SIG-M5 treated with dmso at 0.1 percent for 504 hours (cell line): ENCODE measurements around the gene ATP6V1E1.
A peak's percentile ranks its signal among the peaks of the same experiment; 100 is the strongest.

Source experiments
- DNase-seq: peaks from one replicate; lab custom pipeline; 2025; ENCODE audit not compliant: unreplicated experiment; lab: John Stamatoyannopoulos, UW

The ATP6V1E1 gene

DNA sequence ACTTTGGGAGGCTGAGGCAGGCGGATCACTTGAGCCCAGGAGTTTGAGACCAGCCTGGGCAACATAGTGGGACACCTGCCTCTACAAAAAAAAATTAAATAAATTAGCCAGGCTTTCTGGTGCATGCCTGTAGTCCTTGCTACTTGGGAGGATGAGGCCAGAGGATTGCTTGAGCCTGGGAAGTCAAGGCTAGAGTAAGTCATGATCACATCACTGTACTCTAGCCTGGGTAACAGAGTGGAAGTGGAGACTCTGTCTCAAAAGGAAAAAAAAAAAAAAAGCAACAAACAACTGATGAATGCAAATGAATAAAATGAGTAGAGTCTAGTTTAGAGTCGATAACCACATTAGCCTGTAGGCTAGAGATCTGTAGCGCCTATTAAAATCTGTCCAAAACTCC is 6.1 kb upstream of the ATP6V1E1 start:
- no peak for DNase-seq

- no peak for DNase-seq
Measured at GRCh38 chr22:17633998-17634323, 5.4 kb upstream of the ATP6V1E1 start.

DNA sequence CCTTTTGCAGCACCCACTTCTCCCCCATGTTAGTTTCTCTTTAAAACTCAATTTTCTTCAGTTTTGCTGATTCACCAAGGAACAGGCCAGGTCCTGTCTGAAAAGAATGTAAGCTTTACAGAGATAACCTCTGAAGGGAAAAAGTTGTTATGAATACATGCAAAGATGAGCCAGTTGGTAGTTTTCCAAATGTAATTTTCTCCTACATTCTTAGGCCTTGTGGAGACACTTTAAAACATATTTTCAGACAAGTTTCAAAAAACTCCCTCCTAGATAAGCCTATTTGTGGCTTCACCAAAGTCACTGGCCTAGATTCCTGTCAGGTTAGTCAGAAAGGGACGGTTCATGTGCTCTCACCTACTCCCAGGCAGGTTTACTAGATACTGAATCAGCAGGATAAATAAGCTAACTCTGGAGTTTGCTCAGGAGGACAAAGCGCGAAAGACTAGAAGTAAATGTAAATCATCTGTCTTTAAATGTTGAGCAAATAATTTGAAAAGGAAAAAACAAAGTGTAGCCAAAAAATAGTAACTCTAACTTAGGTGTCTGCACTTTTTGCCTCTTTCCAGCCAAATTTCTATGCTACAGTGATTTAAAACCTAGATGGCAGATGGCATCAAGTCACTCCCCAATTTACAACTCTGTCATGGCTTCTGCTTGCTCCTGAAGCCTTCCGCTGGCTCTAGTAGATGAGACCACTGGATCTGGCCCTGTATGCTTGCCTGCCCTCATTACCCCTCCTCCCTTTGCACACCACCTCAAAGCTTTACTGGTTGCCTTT is 4.9 kb upstream of the ATP6V1E1 start:
- DNase-seq = peak; percentile 33

- DNase-seq = no peak
Measured at GRCh38 chr22:17631076-17631565, 2.6 kb upstream of the ATP6V1E1 start.

GRCh38 chr22:17629641-17630040 is 1.1 kb upstream of the ATP6V1E1 start:
- no peak for DNase-seq

DNA sequence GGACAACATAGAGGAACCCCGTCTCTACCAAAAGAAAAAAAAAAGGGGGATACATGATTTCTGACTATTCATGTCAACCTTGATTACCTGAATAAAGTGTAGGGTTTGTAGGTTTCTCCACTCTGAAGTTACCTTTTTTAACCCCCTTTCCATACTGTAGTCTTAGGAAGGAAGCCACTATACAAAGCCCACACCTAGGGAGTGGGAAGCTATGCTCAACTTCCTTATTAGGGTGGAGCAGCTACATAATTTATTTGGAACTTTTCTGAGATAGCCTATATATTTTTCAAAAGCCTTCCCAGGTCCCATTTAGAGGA is 582 bp upstream of the ATP6V1E1 start:
- no peak for DNase-seq

DNA sequence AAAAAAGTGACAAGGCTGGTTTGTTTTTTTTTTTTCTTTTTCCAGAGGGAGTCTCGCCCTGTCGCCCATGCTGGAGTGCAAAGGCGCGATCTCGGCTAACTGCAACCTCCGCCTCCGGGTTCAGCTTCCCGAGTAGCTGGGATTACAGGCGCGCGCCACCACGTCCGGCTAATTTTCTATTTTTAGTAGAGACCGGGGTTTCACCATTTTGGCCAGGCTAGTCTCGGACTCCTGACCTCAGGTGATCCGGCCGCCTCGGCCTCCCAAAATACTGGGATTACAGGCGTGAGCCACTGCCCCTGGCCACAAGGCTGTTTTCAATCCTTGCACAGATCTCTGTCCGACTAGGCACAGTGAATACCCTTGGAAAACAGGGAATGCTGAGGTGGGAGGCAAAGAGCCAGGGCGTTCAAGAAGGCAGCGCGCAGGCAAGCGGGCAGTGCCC is 566 bp downstream of the ATP6V1E1 start:
- no peak for DNase-seq

DNA sequence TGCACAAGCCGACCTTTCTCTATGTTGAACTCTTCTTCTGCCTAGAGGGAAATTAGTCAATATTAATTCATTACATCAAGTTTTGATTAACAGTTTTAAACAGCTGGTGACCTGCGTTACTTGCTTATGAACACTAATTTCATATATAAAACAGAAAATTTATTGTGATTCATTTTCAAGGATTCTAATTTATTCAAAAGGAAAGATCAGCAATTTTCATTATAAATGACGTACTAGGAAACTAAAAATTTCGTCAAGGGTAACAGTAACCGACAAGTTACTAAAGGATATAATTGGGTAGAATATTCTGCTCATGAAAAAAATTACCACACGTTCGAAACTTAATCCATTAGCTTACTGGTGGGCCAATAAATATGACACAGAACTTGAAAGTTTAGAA is 15.3 kb downstream of the ATP6V1E1 start:
- DNase-seq = no peak

- no peak for DNase-seq
Measured at GRCh38 chr22:17612057-17612456, 16.5 kb downstream of the ATP6V1E1 start.

DNA sequence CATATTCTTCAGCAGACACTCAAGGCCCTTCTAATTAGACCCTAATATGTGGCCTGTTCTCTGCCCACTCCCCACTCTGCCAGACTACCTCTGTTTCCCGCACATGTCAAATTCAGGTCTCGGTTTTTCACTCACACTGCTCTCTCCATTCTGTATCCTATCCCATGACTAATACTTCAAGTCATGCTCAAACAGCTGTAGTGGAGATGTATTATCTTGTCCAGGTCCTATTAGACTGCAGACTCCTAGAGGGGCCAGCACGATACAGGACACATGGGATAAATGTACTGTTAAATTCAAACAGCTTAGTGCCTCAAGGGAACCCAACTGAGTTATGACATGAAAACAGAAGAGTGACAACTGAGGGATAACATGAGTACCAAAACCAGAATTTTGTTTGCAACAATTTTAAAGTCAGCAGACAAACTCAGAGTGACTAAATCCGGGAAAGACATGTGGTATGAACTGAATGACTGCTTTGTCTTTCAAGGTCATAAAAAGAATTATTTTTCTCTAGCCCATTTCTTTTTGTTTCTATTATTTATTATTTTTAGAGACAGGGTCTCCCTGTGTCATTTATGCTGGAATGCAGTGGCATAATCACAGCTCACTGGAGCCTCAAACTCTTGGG is 20.5 kb downstream of the ATP6V1E1 start:
- no peak for DNase-seq

DNA sequence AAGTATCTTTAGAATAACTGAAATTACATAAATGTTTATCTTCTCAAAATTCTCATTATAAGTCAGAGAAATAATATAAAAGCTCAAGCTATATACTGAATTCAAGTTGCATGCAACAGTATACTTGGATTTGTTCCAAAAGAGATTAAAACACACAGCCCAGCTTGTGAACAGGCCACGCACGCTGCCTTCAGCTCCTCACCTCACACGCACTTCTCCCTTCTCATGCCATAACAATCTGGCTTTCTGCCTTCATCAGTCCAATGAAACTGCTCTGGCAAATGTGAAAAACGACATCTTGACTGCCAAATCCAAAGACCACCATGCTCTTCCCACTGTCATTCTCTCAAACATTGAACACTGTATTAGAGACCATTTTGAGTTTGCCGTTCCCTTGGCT is 22.1 kb downstream of the ATP6V1E1 start:
- no peak for DNase-seq

- DNase-seq = no peak
Measured at GRCh38 chr22:17603668-17604067, 24.9 kb downstream of the ATP6V1E1 start.

DNA sequence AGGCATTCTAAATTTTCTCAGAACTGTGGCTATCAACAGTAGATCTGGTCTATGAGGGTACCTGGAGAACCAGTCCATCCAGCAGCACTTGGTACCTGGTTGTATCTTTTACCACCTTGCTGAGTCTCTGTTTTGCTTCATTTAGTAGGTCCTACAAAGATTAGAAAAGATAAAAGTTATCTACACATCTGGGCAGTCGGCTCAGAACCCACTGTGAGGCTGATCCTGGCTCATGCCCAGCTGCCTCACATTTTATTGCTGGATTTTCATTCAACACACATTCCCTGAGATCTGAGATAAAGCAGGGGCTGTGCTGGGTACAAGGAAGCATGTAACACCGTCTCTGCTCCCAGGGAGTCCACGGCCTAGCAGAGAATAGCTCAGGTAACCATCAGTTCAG is 27.5 kb downstream of the ATP6V1E1 start:
- no peak for DNase-seq

DNA sequence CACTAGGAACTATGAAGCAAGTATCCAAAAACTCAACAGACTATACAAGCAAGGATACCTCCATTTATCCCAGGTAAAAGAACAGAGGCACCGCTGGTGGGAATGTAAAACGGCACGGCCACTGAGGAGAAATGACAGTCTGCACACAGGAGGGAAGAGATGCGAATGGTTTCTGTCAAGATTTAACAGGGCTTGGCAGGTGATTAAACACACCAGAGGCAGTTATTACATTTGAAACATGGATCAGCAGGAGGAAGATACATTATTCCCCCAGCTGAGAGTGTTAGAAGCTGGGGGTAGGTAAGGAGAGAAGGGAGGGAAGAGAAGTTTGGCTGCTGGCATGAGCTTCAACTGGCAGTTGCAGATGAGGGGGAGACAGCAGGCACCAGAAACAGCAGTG is 30.2 kb downstream of the ATP6V1E1 start:
- no peak for DNase-seq

DNA sequence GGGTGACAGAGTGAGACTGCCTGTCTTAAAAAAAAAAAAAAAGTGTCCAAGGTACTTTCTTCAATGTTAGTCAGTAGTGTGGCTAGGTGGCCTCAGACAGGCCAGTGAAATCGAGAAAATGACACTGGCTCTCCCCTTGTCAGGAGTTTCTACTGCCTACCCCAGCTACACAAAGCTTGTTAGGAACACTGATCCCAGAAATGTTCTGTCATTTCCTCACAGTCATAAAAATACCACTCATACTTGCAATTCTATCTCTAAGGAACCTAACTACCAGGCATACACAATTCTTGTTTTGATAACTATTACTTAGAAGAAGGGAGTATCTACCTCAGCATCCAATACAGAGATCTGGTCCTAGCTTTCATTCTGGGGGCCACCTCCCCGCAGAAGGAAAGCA is 31.3 kb downstream of the ATP6V1E1 start:
- no peak for DNase-seq

DNA sequence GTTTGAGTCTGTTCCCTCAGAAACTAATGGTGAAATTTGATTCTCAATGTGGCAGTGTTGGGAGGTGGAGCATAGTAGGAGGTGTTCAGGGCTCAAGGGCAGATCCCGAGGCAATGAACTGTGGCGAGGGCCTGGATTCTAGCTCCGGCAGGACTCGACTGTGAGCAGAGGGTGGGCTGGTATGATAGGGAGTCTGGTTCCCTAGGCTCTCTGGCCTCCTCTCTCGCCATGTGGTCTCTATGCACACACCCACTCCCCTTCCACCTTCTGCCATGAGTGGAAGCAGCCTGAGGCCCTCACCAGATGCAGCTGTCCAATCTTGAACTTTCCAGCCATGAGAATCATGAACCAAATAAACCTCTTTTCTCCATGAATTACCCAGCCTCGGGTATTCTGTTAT is 32.3 kb downstream of the ATP6V1E1 start:
- DNase-seq = no peak

- DNase-seq = no peak
Measured at GRCh38 chr22:17592201-17592600, 36.3 kb downstream of the ATP6V1E1 start.

DNA sequence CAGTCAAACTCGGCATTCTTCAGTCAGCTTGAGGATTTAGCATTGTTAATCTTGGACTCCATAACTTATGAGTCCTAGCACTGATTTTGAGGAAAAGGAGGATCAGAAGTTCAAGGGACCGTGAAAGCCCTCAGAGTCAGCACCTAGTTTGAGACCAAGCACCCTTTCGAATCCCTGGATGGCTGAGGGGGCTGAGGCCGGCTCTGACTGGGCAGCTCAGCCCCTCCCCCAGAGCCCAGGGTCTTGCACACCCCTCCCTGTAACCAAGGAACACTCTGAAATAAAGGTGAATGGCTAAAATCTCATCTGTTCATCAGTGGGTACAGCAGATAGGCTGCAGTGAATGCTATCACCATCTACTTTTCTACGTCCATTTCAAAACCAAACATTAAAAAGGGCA is 38.0 kb downstream of the ATP6V1E1 start:
- DNase-seq = no peak

GRCh38 chr22:17589810-17590375 is 38.7 kb downstream of the ATP6V1E1 start:
- DNase-seq = no peak

GRCh38 chr22:17588606-17589005 is 39.9 kb downstream of the ATP6V1E1 start:
- DNase-seq = no peak

GRCh38 chr22:17587629-17588028 is 40.9 kb downstream of the ATP6V1E1 start:
- DNase-seq = no peak

- no peak for DNase-seq
Measured at GRCh38 chr22:17586831-17587440, 41.6 kb downstream of the ATP6V1E1 start.
